CD8-positive, alpha-beta memory T cell (primary cell): ENCODE measurements around the gene DPF3. TPM values are rescaled to one million over a fixed set of nuclear protein-coding genes. Genes with fewer than 3 reads are reported as not detected.

ENCODE experiments used
- CTCF ChIA-PET: fragments of 350-600 bp; sonication (Branson Sonifier 250); formaldehyde crosslinking; loops from one replicate; lab custom pipeline; 2021; ENCODE audit warnings: antibody characterized with exemption; lab: Charles Lee
- POLR2A ChIA-PET: fragments of 350-600 bp; sonication (Branson Sonifier 250); formaldehyde crosslinking; loops from one replicate; lab custom pipeline; 2021; ENCODE audit warnings: antibody characterized with exemption; lab: Charles Lee
- DNase-seq, 5 donors: peaks; one replicate each; pipeline versions ENCODE4 v3.0.0 to v3.0.0-alpha.2; 2020 to 2022; ENCODE audit warnings: mixed read lengths in 1 of 5
- H3K27ac ChIP-seq: one replicate; pipeline ENCODE4 v1.7.0; 2013; ENCODE audit warnings: low read depth, mild to moderate bottlenecking, low read length, moderate library complexity
- H3K27me3 ChIP-seq: 2 replicates; pipeline ENCODE4 v1.7.0; 2013; ENCODE audit warnings: low read length, mild to moderate bottlenecking; ENCODE audit not compliant: insufficient read depth, poor library complexity, severe bottlenecking
- H3K36me3 ChIP-seq: 2 replicates; pipeline ENCODE4 v1.7.0; 2013; ENCODE audit warnings: mild to moderate bottlenecking, low read length, moderate library complexity; ENCODE audit not compliant: insufficient read depth
- H3K4me1 ChIP-seq: 2 replicates; pipeline ENCODE4 v1.7.0; 2013; ENCODE audit warnings: mild to moderate bottlenecking, low read length, moderate library complexity; ENCODE audit not compliant: insufficient read depth
- H3K4me3 ChIP-seq: 2 replicates; pipeline ENCODE4 v1.7.0; 2013; ENCODE audit warnings: mild to moderate bottlenecking, low read length
- H3K9me3 ChIP-seq: 2 replicates; pipeline ENCODE4 v1.7.0; 2013; ENCODE audit warnings: mild to moderate bottlenecking, low read length
- H3K27ac Mint-ChIP-seq, 8 donors: one replicate each; pipeline ENCODE4 v1.8.0; 2020 to 2021; ENCODE audit warnings: mixed read lengths in 8 of 8, mild to moderate bottlenecking in 6 of 8, inconsistent platforms in 3 of 8, moderate library complexity in 3 of 8
- H3K27me3 Mint-ChIP-seq, 2 donors: one replicate each; pipeline ENCODE4 v1.8.0; 2020 to 2021; ENCODE audit warnings: mixed read lengths in 2 of 2, mild to moderate bottlenecking in 1 of 2, moderate library complexity in 1 of 2
- H3K36me3 Mint-ChIP-seq, 3 donors: one replicate each; pipeline ENCODE4 v1.8.0; 2020 to 2021; ENCODE audit warnings: mixed read lengths in 3 of 3, inconsistent platforms in 1 of 3, mild to moderate bottlenecking in 1 of 3
- H3K4me1 Mint-ChIP-seq, 3 donors: one replicate each; pipeline ENCODE4 v1.8.0; 2020 to 2021; ENCODE audit warnings: mixed read lengths in 3 of 3, inconsistent platforms in 1 of 3, mild to moderate bottlenecking in 1 of 3
- H3K4me3 Mint-ChIP-seq, 7 donors: one replicate each; pipeline ENCODE4 v1.8.0; 2020 to 2021; ENCODE audit warnings: mixed read lengths in 7 of 7, mild to moderate bottlenecking in 6 of 7, moderate library complexity in 4 of 7, inconsistent platforms in 2 of 7
- H3K9me3 Mint-ChIP-seq, 5 donors: one replicate each; pipeline ENCODE4 v1.8.0; 2020 to 2022; ENCODE audit warnings: mixed read lengths in 5 of 5, mild to moderate bottlenecking in 3 of 5, moderate library complexity in 2 of 5, inconsistent platforms in 1 of 5
- polyA plus RNA-seq: library from polyadenylated mRNA; unstranded; fragments of 300-500 nt; fragmentation: Illumina TruSeq; gene quantifications from one replicate; pipeline ENCODE4 v1.2.3, GENCODE V29; 2021
- total RNA-seq, 2 experiments: library from RNA; stranded (reverse); gene quantifications; one replicate each; pipeline ENCODE4 v1.2.3, GENCODE V29; 2021

Gene DPF3
- total and polyA plus RNA-seq, 3 experiments from 2014 or later, result 0.50 to 1.3 (median 0.62) TPM

DNA sequence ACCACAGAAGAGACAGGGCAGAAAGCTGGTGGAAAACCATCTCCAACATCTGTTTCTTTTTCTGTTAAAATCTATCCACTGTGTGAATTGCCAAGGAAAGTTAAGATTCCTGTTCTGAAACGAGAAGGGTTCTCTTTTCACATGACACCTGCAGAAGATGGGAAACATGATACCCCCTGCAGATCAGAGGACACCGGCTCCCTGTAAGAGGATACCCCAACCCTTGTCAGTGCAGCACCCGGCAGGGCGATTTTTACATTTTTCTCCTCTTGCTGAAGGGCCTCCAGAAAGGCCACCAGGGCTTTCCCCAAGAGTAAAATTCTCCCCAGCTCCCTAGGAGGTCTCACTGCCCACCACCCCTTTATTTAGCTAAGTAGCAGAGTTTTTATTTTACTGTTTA lies 48.2 kb downstream of the DPF3 start:
- H3K27me3 ChIP-seq, result no peaks in the 10 kb centered on the region
- no peak overlapping the region for H3K27ac ChIP-seq
- H3K4me3 Mint-ChIP-seq, result no peak overlapping the region
- no peaks in the 10 kb centered on the region for H3K9me3 Mint-ChIP-seq
- H3K36me3 ChIP-seq, result no peaks in the 10 kb centered on the region
- no peak overlapping the region for H3K27ac Mint-ChIP-seq
- H3K27me3 Mint-ChIP-seq, result peaks cover 2 to 8% of the 10 kb centered on the region in 2 donors
- H3K4me1 ChIP-seq, result no peaks in the 10 kb centered on the region
- no peak for DNase-seq
- ChIA-PET CTCF (no interaction called here), POLR2A (no interaction called here)
- no peak overlapping the region for H3K4me3 ChIP-seq
- no peaks in the 10 kb centered on the region for H3K36me3 Mint-ChIP-seq
- no peaks in the 10 kb centered on the region for H3K9me3 ChIP-seq
- no peaks in the 10 kb centered on the region for H3K4me1 Mint-ChIP-seq

DNA sequence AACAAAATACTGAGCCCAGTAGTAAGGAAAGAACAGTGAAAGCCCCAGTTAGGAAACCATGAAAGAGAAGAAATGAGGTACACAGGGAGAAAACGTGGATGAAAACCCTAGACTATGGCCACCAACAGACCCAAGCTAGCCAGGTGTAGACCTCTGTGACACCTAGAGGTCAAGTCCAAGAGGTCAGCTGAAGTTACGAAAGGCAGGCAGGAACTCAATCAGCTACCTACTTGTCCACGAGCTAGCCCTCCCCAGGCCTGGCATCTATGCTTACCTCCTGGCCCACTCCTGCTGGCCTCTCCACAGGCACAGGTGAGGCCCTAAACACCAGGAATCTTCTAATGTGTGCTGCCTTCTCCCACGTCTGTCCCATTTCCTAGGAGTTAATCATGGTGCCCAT lies 48.7 kb downstream of the DPF3 start:
- CTCF ChIA-PET, result no interaction called here
- Mint-ChIP-seq H3K27ac (peak overlapping the region in 1 of 8 donors; percentile 47), H3K4me1 (no peaks in the 10 kb centered on the region), H3K9me3 (no peaks in the 10 kb centered on the region), H3K36me3 (peaks cover 0 to 2% (median 0%) of the 10 kb centered on the region in 3 donors), H3K4me3 (no peak overlapping the region), H3K27me3 (peaks cover 2 to 8% of the 10 kb centered on the region in 2 donors)
- no peak for DNase-seq
- Histone ChIP-seq H3K36me3 (no peaks in the 10 kb centered on the region), H3K9me3 (no peaks in the 10 kb centered on the region), H3K27ac (no peak overlapping the region), H3K4me1 (no peaks in the 10 kb centered on the region), H3K4me3 (no peak overlapping the region), H3K27me3 (no peaks in the 10 kb centered on the region)
- POLR2A ChIA-PET, result no interaction called here

DNA sequence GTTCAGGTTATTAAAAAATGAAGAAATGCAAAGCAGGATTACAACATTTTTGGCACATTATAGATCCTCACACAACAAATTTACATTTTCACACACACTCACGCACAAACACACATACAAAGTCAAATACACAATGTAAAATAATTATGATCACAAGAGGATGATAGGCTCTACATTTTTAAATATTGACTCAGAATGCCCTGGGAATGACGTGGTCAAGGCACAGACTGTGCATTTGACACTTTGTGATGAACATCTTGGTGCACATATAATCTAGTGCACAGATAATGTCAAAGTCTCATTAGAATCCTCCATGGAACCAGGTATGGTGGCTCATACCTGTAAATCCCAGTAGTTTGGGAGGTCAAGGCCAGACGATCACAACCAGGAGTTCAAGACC lies 49.4 kb downstream of the DPF3 start:
- Histone ChIP-seq H3K27me3 (no peaks in the 10 kb centered on the region), H3K4me3 (no peak overlapping the region), H3K4me1 (no peaks in the 10 kb centered on the region), H3K36me3 (no peaks in the 10 kb centered on the region), H3K27ac (no peak overlapping the region), H3K9me3 (no peaks in the 10 kb centered on the region)
- Mint-ChIP-seq H3K36me3 (peaks cover 0 to 2% (median 0%) of the 10 kb centered on the region in 3 donors), H3K4me3 (no peak overlapping the region), H3K9me3 (no peaks in the 10 kb centered on the region), H3K27ac (no peak overlapping the region), H3K27me3 (peaks cover 2 to 6% of the 10 kb centered on the region in 2 donors), H3K4me1 (no peaks in the 10 kb centered on the region)
- CTCF ChIA-PET, result no interaction called here
- DNase-seq, result no peak
- POLR2A ChIA-PET, result no interaction called here

DNA sequence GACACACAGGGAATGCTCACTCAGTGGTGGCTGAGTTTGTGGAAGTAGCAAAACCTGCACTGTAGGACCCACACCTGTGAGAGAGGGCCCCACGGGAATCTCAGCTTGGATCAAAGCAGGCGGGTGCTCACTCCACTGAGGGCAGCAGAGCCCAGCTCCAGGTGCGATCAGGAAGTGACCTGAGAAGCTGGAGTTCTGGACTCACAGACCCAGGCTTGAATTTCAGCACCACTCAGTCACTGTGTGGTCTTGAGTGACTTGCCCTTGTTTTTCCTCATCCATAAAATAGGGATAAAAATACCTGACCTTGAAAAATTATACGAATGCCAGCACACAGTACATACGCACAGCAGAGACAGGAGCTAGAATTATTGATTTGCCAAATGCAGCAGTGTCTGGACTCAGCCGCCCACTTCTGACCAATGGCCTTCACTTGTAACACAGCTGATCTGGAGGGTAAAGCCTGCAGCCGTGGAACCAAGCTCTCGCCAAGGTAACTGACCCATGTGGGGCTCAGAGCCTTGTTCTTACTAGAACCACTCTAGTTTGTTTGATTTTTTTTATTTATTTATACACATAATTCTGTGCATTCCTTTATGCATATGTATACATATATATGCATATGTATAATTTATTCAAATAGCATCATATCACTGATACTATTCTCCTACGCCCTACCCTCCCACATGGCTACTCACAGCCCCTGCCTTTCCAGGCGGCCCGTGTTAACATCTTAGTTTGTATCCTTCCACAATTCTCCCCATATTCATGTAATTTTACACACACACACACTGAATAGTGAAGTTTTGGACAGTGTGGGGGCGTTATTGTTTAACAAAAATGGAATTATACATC lies 53.9 kb downstream of the DPF3 start:
- Histone ChIP-seq H3K4me1 (no peaks in the 10 kb centered on the region), H3K4me3 (no peak overlapping the region), H3K9me3 (no peaks in the 10 kb centered on the region), H3K36me3 (no peaks in the 10 kb centered on the region), H3K27me3 (no peaks in the 10 kb centered on the region), H3K27ac (no peak overlapping the region)
- no peak for DNase-seq
- Mint-ChIP-seq H3K27ac (no peak overlapping the region), H3K4me1 (no peaks in the 10 kb centered on the region), H3K27me3 (peaks cover 0 to 6% of the 10 kb centered on the region in 2 donors), H3K36me3 (peaks cover 0 to 2% (median 0%) of the 10 kb centered on the region in 3 donors), H3K4me3 (no peak overlapping the region), H3K9me3 (no peaks in the 10 kb centered on the region)
- ChIA-PET POLR2A (no interaction called here), CTCF (no interaction called here)

DNA sequence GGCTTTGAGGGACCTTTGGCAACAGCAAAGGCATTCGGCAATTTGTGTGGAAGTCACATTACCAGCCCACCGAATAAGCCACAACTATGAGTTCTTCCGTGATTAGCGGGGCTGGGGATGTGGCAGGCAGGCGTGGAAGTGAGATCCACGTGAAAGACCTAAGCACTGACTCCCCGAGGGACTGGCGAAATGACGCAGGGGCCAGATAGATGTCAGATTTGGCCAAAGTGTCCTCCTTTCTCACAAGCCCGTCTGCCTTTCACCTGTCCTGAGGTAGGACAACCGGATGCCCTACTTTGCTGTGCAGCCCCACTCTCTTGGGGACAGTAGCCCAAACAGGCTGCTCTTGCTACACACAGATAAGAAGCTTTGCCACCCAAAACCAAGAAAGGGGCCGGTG lies 54.5 kb downstream of the DPF3 start:
- ChIA-PET CTCF (no interaction called here), POLR2A (no interaction called here)
- no peaks in the 10 kb centered on the region for H3K4me1 Mint-ChIP-seq
- no peaks in the 10 kb centered on the region for H3K4me1 ChIP-seq
- no peak for DNase-seq
- peaks cover 0 to 2% (median 0%) of the 10 kb centered on the region in 3 donors for H3K36me3 Mint-ChIP-seq
- no peak overlapping the region for H3K4me3 Mint-ChIP-seq
- H3K27me3 ChIP-seq, result no peaks in the 10 kb centered on the region
- no peaks in the 10 kb centered on the region for H3K9me3 ChIP-seq
- no peak overlapping the region for H3K27ac Mint-ChIP-seq
- H3K4me3 ChIP-seq, result no peak overlapping the region
- H3K27me3 Mint-ChIP-seq, result peaks cover 0 to 6% of the 10 kb centered on the region in 2 donors
- no peak overlapping the region for H3K27ac ChIP-seq
- no peaks in the 10 kb centered on the region for H3K36me3 ChIP-seq
- H3K9me3 Mint-ChIP-seq, result no peaks in the 10 kb centered on the region

DNA sequence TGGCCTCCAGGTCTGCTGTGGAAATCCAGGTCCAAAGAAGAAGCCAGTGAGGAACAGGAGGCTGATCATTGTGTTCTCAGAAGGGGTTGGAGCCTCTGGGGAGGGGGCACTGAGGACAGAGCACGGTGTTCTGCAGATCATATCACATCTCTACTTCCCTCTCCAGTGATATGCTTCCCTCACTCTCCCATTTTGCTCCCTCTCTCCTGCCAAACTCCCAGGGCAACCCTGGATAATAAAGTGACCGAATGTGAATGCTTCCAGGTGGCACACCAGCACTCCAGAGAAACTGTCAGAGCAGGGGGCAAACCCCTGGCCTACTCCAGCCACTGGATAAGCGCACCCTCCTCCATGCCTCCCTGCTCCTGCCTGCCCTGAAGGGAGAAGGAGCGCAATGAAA lies 57.8 kb downstream of the DPF3 start:
- H3K27ac Mint-ChIP-seq, result no peak overlapping the region
- CTCF ChIA-PET, result no interaction called here
- H3K36me3 Mint-ChIP-seq, result peaks cover 0 to 2% (median 0%) of the 10 kb centered on the region in 3 donors
- H3K4me3 ChIP-seq, result no peak overlapping the region
- no peaks in the 10 kb centered on the region for H3K4me1 ChIP-seq
- POLR2A ChIA-PET, result no interaction called here
- no peaks in the 10 kb centered on the region for H3K4me1 Mint-ChIP-seq
- H3K27me3 Mint-ChIP-seq, result peaks cover 6 to 12% of the 10 kb centered on the region in 2 donors
- H3K4me3 Mint-ChIP-seq, result no peak overlapping the region
- H3K27ac ChIP-seq, result no peak overlapping the region
- H3K36me3 ChIP-seq, result no peaks in the 10 kb centered on the region
- no peaks in the 10 kb centered on the region for H3K9me3 Mint-ChIP-seq
- no peak for DNase-seq
- H3K9me3 ChIP-seq, result no peaks in the 10 kb centered on the region
- no peaks in the 10 kb centered on the region for H3K27me3 ChIP-seq

DNA sequence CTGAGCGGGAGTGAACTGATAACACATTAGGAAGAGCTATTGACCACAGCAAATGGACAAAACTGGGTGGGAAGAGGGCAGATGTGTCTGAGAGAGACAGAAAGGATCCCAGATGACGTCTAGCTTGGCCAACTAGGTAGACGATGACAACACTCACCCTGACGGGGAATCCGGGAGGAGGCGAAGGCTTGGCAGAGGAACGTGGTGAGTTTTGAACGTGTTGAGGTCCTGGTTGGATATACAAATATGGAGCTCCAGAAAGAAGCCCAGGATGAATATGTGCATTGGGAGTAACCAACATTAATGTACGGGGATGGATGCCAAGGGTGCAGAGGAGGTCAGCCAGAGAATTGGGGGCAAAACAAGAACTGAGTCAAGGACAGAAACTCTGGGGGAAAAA lies 60.7 kb downstream of the DPF3 start:
- POLR2A ChIA-PET, result no interaction called here
- Mint-ChIP-seq H3K36me3 (no peaks in the 10 kb centered on the region), H3K9me3 (no peaks in the 10 kb centered on the region), H3K27ac (peak overlapping the region in 1 of 8 donors; percentile 7), H3K27me3 (peaks cover 12 to 19% of the 10 kb centered on the region in 2 donors), H3K4me3 (no peak overlapping the region), H3K4me1 (no peaks in the 10 kb centered on the region)
- CTCF ChIA-PET, result no interaction called here
- H3K27me3 ChIP-seq, result no peaks in the 10 kb centered on the region
- no peak for DNase-seq
- H3K9me3 ChIP-seq, result no peaks in the 10 kb centered on the region
- H3K4me3 ChIP-seq, result no peak overlapping the region
- no peak overlapping the region for H3K27ac ChIP-seq
- H3K36me3 ChIP-seq, result no peaks in the 10 kb centered on the region
- H3K4me1 ChIP-seq, result no peaks in the 10 kb centered on the region

DNA sequence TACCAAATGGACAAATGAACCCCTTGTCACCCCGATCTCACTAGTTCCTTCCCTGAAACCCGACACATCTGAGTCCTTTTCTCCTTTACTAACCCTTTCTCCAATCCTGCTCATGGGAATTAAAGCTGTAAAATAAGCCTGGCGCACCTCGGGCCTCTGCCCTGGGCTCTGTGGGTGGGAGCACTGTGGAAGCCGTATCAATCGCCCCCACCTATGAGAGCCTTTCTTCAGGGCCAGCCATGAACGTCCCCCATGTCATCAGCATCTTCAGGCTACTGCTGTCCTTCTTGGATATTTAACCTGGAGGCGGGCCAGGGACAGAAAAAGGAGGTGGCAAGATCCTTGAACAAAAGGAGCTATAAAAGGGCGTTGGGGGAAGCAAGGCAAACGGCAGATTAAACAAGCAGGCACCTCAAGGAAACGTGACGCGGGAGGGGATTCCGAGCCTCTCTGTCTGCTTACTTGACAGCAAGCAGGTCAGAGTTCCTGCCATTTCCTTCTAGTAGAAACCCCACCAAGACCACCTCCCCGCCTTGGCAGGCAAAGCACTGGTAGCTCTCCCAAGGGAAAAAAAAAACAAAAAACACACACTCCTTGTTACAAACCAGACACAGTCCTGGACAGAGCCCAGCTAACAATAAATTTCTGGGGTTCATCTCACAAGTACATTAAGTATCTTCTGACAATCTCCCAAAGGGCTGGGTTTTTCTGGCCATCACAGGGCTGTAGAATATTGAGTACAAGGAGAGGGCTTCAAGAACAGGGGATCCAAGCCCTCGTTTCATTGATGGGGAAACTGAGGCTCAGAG lies 62.9 kb downstream of the DPF3 start:
- ChIA-PET POLR2A (no interaction called here), CTCF (no interaction called here)
- Histone ChIP-seq H3K4me1 (no peaks in the 10 kb centered on the region), H3K4me3 (no peak overlapping the region), H3K36me3 (no peaks in the 10 kb centered on the region), H3K27ac (no peak overlapping the region), H3K9me3 (no peaks in the 10 kb centered on the region), H3K27me3 (no peaks in the 10 kb centered on the region)
- no peaks in the 10 kb centered on the region for H3K9me3 Mint-ChIP-seq
- no peaks in the 10 kb centered on the region for H3K4me1 Mint-ChIP-seq
- no peak overlapping the region for H3K4me3 Mint-ChIP-seq
- no peaks in the 10 kb centered on the region for H3K36me3 Mint-ChIP-seq
- peaks cover 14 to 24% of the 10 kb centered on the region in 2 donors for H3K27me3 Mint-ChIP-seq
- H3K27ac Mint-ChIP-seq, result no peak overlapping the region
- no peak for DNase-seq
